Pancreas (tissue), 10 donors: ENCODE measurements around the gene EPGN. TPM values are rescaled to one million over a fixed set of nuclear protein-coding genes. Genes with fewer than 3 reads are reported as not detected.
A peak's percentile ranks its signal among the peaks of the same experiment; 100 is the strongest.

Source experiments
- ATAC-seq, 4 donors: fragments of 200-7000 bp; cut with Tn5 transposase; one replicate each; pipeline versions ENCODE4 v1.8.0 to v1.9.1; 2020; ENCODE audit warnings: mild to moderate bottlenecking in 4 of 4, moderate library complexity in 4 of 4
- DNase-seq, 6 donors: peaks; one replicate each; pipeline ENCODE4 v3.0.0-alpha.2; 2020
- FAIRE-seq: peaks from 2 replicates; lab custom pipeline; 2012; peaks lifted over from hg19 to GRCh38; lab: Jason Lieb, UNC
- H3K27ac ChIP-seq, 4 donors: fragments of 200-600 bp; sonication (generic); 1 replicate in 3 of 4; 2 replicates in 1 of 4; pipeline versions ENCODE4 v1.5.0 to v1.8.0; 2020
- H3K27me3 ChIP-seq, 4 donors: fragments of 200-600 bp; one replicate each; pipeline ENCODE4 v1.8.0; 2021
- H3K36me3 ChIP-seq, 3 donors: fragments of 200-600 bp; sonication (generic) in 1 of 3; one replicate each; pipeline versions ENCODE4 v1.5.0 to v1.8.0; 2020 to 2021
- H3K4me1 ChIP-seq, 3 donors: fragments of 200-600 bp; one replicate each; pipeline ENCODE4 v1.8.0; 2021
- H3K4me3 ChIP-seq, 4 donors: fragments of 200-600 bp; sonication (generic) in 2 of 4; one replicate each; pipeline versions ENCODE4 v1.5.0 to v1.8.0; 2020 to 2021
- H3K9me3 ChIP-seq, 4 donors: fragments of 200-600 bp; one replicate each; pipeline ENCODE4 v1.8.0; 2021
- WGBS, 2 donors: extraction: QIAGEN DNeasy Blood & Tissue Kit; methylation state at CpG; one replicate each; pipeline ENCODE4 v1.1.7; 2013; 5-methylcytosine and 5-hydroxymethylcytosine counted together
- intact Hi-C, 3 donors: fragments of 100-400 bp; cut with DNase I; formaldehyde crosslinking; loops; one replicate each; pipeline versions ENCODE4 v1.11.1 to v1.14.2; 2022
- polyA plus RNA-seq, 2 donors: library from polyadenylated mRNA; stranded (reverse); fragments of 200-250 nt; gene quantifications; one replicate each; pipeline ENCODE4 v1.2.3, GENCODE V29; 2013
- total RNA-seq, 6 donors: library from RNA; stranded (reverse); fragmentation: NEBNext Ultra II Directional in 4 of 6; extraction: Animal tissue kit (Norgen Biotek cat#: 25700) in 4 of 6; gene quantifications; one replicate each; pipeline versions ENCODE4 v1.2.1 to v1.2.4, GENCODE V29; 2021 to 2023
- TF ChIP-seq, protein P1 (sequence below), 4 donors: fragments of 200-600 bp; sonication (generic) in 3 of 4; IDR thresholded peaks; one replicate each; pipeline versions ENCODE4 v1.5.0 to v1.8.0; 2021; ENCODE audit warnings: antibody characterized with exemption in 4 of 4
- donor health status: healthy with polysubstance abuse.
- donor health status: DM: no; HTN: no; CAD: no; lungs with moderate emphysema.
- donor health status: DM: no; HTN: no; CAD: no.
- donor health status: control.
- donor health status: control.
- donor health status: Bipolar disorder and iron deficiency.
- donor health status: DM: yes; HTN: yes; CAD: no.
- donor health status: DM: no; HTN: no; CAD: no.
- donor health status: DM: no; HTN: no; CAD: no.
- donor health status: DM: yes; HTN: yes; CAD: no.

EPGN gene
- total and polyA plus RNA-seq, 8 donors: 0.24 TPM; not detected in 7

DNA sequence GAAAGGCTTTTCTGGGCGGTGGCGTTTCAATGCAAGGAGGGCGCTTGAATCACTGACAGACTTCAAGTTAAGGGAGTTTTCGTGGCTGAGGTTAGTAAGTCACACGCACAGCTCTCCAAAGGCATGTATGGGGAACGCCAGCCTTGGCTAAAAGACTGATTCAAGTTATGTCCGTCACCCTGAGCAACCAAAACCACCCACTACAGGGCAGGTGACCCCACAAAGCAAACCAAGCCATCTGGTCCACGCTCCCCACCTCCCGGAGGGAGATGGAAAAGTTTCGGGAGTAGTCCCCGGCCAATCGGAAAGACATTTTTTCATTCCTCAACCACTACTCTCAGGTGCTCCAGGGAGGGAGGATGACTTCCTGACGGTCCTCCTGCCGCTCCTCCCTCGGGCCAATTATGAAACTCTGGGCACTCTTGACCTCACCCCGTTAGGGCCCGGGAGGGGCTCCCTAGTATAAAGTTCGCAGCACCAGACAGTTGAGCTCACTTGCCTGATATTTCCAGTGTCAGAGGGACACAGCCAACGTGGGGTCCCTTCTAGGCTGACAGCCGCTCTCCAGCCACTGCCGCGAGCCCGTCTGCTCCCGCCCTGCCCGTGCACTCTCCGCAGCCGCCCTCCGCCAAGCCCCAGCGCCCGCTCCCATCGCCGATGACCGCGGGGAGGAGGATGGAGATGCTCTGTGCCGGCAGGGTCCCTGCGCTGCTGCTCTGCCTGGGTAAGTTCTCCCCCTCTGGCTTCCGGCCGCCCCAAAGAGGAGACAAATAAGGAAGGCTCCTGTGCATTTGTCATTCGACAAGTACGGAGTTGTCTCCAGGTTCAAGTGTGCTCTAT lies 56.6 kb downstream of the EPGN start, which contains the start of gene EREG:
Gene EREG (plus strand): TSS at position 494 of the 840 bp plus-strand sequence. CDS start 164 bp downstream, at position 658.
- intact Hi-C loops: no loop called here
- Histone ChIP-seq H3K4me1 (peaks cover 0 to 14% (median 4%) of the 10 kb centered on the region in 3 donors), H3K9me3 (no peaks in the 10 kb centered on the region), H3K36me3 (no peaks in the 10 kb centered on the region), H3K27me3 (peaks cover 0 to 13% (median 0%) of the 10 kb centered on the region in 4 donors), H3K4me3 (peak within 1 kb of the TSS in 1 of 4 donors; percentile 26), H3K27ac (no peak within 1 kb of the TSS)
- FAIRE-seq: no peak
- peak in 3 of 6 donors; percentile 19 to 64 (median 55) for DNase-seq
- peak in 3 of 4 donors; percentile 47 to 61 (median 56) for ATAC-seq
- TF ChIP-seq, protein P1, sequence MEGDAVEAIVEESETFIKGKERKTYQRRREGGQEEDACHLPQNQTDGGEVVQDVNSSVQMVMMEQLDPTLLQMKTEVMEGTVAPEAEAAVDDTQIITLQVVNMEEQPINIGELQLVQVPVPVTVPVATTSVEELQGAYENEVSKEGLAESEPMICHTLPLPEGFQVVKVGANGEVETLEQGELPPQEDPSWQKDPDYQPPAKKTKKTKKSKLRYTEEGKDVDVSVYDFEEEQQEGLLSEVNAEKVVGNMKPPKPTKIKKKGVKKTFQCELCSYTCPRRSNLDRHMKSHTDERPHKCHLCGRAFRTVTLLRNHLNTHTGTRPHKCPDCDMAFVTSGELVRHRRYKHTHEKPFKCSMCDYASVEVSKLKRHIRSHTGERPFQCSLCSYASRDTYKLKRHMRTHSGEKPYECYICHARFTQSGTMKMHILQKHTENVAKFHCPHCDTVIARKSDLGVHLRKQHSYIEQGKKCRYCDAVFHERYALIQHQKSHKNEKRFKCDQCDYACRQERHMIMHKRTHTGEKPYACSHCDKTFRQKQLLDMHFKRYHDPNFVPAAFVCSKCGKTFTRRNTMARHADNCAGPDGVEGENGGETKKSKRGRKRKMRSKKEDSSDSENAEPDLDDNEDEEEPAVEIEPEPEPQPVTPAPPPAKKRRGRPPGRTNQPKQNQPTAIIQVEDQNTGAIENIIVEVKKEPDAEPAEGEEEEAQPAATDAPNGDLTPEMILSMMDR (IDR thresholded peaks at IDR 0.05): no peak
- WGBS, 2 donors: 18 to 20% methylated on average over 34 to 40 of the region's 40 CpGs

DNA sequence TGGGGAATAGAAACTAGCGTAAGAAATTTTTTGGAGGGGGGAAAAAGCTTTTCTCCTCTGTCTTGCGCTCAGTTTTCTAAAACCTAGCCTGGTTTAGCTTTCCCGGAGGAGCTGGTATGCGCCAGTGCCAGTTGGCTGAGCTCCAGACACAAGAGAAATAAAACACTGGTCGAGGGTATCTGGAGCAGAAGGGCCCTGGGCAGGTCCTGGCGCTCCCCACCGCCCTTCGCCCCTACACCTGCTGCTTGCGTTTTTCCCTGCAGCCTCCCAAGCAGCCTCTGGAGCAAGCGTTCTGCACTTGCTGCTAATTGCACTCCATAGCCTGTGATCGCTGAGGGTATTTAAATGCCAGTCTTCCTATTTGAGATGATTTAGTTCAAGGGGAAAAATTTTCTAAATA lies 57.5 kb downstream of the EPGN start:
- ATAC-seq: peak in 3 of 4 donors; percentile 49 to 65 (median 64)

More for the DNA sequence above, 57.5 kb downstream of the EPGN start:
- H3K4me1 ChIP-seq: peaks cover 0 to 14% (median 4%) of the 10 kb centered on the region in 3 donors
- intact Hi-C loops: no loop called here
- FAIRE-seq (no peak), DNase-seq (peak; percentile 12 to 57 (median 36))
- H3K27ac ChIP-seq: no peak overlapping the region
- TF ChIP-seq, protein P1 (IDR thresholded peaks at IDR 0.05): no peak
- no peaks in the 10 kb centered on the region for H3K9me3 ChIP-seq
- no peaks in the 10 kb centered on the region for H3K36me3 ChIP-seq
- WGBS, 2 donors: 12 to 14% methylated on average over 11 of the region's 11 CpGs
- H3K27me3 ChIP-seq: peaks cover 0 to 12% (median 0%) of the 10 kb centered on the region in 4 donors
- H3K4me3 ChIP-seq: no peak overlapping the region

Other genes starting within 250 kb of the EPGN start
- 10 to 100 TPM; 15.0 to 99.7 (median 44.1) TPM for gene CXCL2, start 209.3 kb upstream of the EPGN start, total RNA-seq
- gene CXCL2, start 209.3 kb upstream of the EPGN start, polyA plus RNA-seq: 100 to 1,000 TPM; 130 to 149 TPM
- gene MTHFD2L, start 150.4 kb upstream of the EPGN start, total RNA-seq: 1 to 10 TPM; 4.9 to 8.0 (median 6.5) TPM
- 10 to 100 TPM in 1 of 2 donors, 1 to 10 TPM in 1; 6.8 to 11.4 TPM for gene MTHFD2L, start 150.4 kb upstream of the EPGN start, polyA plus RNA-seq
- under 1 TPM in 3 of 6 donors, not detected in 3; 0.06 to 0.09 (median 0.09) TPM for gene EREG, start 56.7 kb downstream of the EPGN start, total RNA-seq
- not detected for gene EREG, start 56.7 kb downstream of the EPGN start, polyA plus RNA-seq
- gene AREG, start 136.7 kb downstream of the EPGN start, total RNA-seq: 1 to 10 TPM in 1 of 6 donors, under 1 TPM in 5; 0.12 to 1.4 (median 0.52) TPM
- under 1 TPM; 0.23 to 0.82 TPM for gene AREG, start 136.7 kb downstream of the EPGN start, polyA plus RNA-seq